HG02840 (cell line): ENCODE data around the gene GNA12.
A peak's percentile ranks its signal among the peaks of the same experiment; 100 is the strongest.
"Not testable (repeated sequence)": the region's sequence is repeated elsewhere in the genome, so short reads cannot be mapped to it uniquely, and the experiment has no call there.

Experiments used
- ATAC-seq: cut with Tn5 transposase; IDR thresholded peaks from one replicate; pipeline ENCODE4 v1.9.1; 2021; ENCODE audit warnings: mild to moderate bottlenecking, moderate library complexity, moderate number of reproducible peaks; ENCODE audit not compliant: unreplicated experiment, low FRiP score

Gene GNA12

GRCh38 chr7:2705371-2706096 lies 138.6 kb downstream of the GNA12 start:
- ATAC-seq, result no peak

- ATAC-seq, result no peak
Observed at GRCh38 chr7:2702594-2702957, 141.5 kb downstream of the GNA12 start.

GRCh38 chr7:2701832-2702593 lies 142.1 kb downstream of the GNA12 start:
- ATAC-seq, result no peak

- no peak for ATAC-seq
Observed at GRCh38 chr7:2701424-2701823, 142.7 kb downstream of the GNA12 start.

GRCh38 chr7:2700141-2700850 lies 143.8 kb downstream of the GNA12 start:
- ATAC-seq, result no peak

- no peak for ATAC-seq
Observed at GRCh38 chr7:2699289-2699620, 144.9 kb downstream of the GNA12 start.

GRCh38 chr7:2698581-2699288 lies 145.4 kb downstream of the GNA12 start:
- peak; percentile 92 for ATAC-seq

GRCh38 chr7:2694122-2694436 lies 150.0 kb downstream of the GNA12 start:
- not testable (repeated sequence) for ATAC-seq

GRCh38 chr7:2693420-2694121 lies 150.5 kb downstream of the GNA12 start:
- ATAC-seq, result not testable (repeated sequence)

- ATAC-seq, result no peak
Observed at GRCh38 chr7:2692543-2692942, 151.6 kb downstream of the GNA12 start.

- not testable (repeated sequence) for ATAC-seq
Observed at GRCh38 chr7:2691932-2692439, 152.1 kb downstream of the GNA12 start.

GRCh38 chr7:2691011-2691707 lies 152.9 kb downstream of the GNA12 start:
- ATAC-seq, result no peak

GRCh38 chr7:2689951-2690705 lies 154.0 kb downstream of the GNA12 start:
- no peak for ATAC-seq

GRCh38 chr7:2689343-2689847 lies 154.7 kb downstream of the GNA12 start:
- no peak for ATAC-seq

- peak; percentile 62 for ATAC-seq
Observed at GRCh38 chr7:2688409-2689342, 155.4 kb downstream of the GNA12 start.

GRCh38 chr7:2687881-2688318 lies 156.2 kb downstream of the GNA12 start, which contains the start of gene AMZ1:
Gene AMZ1 (plus strand): TSS chr7:2688202. CDS start chr7:2700452, 12,250 bp downstream.
- ATAC-seq, result peak; percentile 19

GRCh38 chr7:2687338-2687869 lies 156.7 kb downstream of the GNA12 start:
- ATAC-seq, result no peak
